Neural cell (in vitro differentiated cells): ENCODE data around the gene CHAC2.

Experiments used
- TF ChIP-seq, protein P1 (sequence below): IDR thresholded peaks from 2 replicates; pipeline ENCODE4 v1.6.1; 2012; ENCODE audit warnings: borderline replicate concordance
- TF ChIP-seq, protein P2 (sequence below): fragments of 450-650 bp; IDR thresholded peaks from 2 replicates; pipeline ENCODE4 v1.5.1; 2014; ENCODE audit warnings: antibody characterized with exemption, mild to moderate bottlenecking, moderate library complexity; ENCODE audit not compliant: poor library complexity, severe bottlenecking

DNA sequence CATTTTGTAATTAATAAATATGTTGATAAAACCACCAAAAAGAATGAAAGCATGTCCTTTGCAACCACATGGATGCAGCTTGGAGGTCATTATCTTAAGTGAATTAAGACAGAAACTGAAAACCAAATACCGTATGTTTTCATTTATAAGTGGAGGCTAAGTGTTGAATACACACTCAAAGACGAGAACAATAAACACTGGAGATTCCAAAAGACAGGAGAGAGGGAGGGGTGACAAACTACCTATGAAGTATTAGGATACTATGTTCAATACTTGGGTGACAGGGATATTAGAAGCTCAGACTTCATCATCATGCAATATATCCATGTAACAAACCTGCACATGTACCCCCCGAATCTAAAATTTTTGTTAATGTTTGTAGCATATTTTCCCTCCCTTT lies 26.2 kb downstream of the CHAC2 start:
- TF ChIP-seq, protein P1, sequence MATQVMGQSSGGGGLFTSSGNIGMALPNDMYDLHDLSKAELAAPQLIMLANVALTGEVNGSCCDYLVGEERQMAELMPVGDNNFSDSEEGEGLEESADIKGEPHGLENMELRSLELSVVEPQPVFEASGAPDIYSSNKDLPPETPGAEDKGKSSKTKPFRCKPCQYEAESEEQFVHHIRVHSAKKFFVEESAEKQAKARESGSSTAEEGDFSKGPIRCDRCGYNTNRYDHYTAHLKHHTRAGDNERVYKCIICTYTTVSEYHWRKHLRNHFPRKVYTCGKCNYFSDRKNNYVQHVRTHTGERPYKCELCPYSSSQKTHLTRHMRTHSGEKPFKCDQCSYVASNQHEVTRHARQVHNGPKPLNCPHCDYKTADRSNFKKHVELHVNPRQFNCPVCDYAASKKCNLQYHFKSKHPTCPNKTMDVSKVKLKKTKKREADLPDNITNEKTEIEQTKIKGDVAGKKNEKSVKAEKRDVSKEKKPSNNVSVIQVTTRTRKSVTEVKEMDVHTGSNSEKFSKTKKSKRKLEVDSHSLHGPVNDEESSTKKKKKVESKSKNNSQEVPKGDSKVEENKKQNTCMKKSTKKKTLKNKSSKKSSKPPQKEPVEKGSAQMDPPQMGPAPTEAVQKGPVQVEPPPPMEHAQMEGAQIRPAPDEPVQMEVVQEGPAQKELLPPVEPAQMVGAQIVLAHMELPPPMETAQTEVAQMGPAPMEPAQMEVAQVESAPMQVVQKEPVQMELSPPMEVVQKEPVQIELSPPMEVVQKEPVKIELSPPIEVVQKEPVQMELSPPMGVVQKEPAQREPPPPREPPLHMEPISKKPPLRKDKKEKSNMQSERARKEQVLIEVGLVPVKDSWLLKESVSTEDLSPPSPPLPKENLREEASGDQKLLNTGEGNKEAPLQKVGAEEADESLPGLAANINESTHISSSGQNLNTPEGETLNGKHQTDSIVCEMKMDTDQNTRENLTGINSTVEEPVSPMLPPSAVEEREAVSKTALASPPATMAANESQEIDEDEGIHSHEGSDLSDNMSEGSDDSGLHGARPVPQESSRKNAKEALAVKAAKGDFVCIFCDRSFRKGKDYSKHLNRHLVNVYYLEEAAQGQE, result no peak
- TF ChIP-seq, protein P2, sequence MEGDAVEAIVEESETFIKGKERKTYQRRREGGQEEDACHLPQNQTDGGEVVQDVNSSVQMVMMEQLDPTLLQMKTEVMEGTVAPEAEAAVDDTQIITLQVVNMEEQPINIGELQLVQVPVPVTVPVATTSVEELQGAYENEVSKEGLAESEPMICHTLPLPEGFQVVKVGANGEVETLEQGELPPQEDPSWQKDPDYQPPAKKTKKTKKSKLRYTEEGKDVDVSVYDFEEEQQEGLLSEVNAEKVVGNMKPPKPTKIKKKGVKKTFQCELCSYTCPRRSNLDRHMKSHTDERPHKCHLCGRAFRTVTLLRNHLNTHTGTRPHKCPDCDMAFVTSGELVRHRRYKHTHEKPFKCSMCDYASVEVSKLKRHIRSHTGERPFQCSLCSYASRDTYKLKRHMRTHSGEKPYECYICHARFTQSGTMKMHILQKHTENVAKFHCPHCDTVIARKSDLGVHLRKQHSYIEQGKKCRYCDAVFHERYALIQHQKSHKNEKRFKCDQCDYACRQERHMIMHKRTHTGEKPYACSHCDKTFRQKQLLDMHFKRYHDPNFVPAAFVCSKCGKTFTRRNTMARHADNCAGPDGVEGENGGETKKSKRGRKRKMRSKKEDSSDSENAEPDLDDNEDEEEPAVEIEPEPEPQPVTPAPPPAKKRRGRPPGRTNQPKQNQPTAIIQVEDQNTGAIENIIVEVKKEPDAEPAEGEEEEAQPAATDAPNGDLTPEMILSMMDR, result no peak
